HG02943 (cell line): Measurements from ENCODE around the gene GJA5.
"Not testable (repeated sequence)": the region's sequence is repeated elsewhere in the genome, so short reads cannot be mapped to it uniquely, and the experiment has no call there.

Source experiments
- ATAC-seq: cut with Tn5 transposase; IDR thresholded peaks from one replicate; pipeline ENCODE4 v1.9.1; 2021; ENCODE audit warnings: mild to moderate bottlenecking, low read depth, moderate library complexity; ENCODE audit not compliant: unreplicated experiment

The GJA5 gene

DNA sequence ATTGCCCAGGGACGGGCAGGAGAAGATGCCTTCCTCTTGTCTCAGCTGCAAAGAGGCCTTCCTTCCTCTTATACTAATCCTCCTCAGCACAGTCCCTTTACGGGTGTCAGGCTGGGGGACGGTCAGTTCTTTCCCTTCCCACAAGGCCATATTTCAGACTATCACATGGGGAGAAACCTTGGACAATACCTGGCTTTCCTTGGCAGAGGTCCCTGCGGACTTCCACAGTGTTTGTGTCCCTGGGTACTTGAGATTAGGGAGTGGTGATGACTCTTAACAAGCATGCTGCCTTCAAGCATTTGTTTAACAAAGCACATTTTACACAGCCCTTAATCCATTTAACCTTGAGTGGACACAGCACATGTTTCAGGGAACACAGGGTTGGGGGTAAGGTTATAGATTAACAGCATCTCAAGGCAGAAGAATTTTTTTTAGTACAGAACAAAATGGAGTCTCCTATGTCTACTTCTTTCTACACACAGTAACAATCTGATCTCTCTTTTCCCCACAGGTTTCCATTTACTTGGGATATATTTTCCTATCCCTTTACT is 26.0 kb downstream of the GJA5 start:
- not testable (repeated sequence) for ATAC-seq

DNA sequence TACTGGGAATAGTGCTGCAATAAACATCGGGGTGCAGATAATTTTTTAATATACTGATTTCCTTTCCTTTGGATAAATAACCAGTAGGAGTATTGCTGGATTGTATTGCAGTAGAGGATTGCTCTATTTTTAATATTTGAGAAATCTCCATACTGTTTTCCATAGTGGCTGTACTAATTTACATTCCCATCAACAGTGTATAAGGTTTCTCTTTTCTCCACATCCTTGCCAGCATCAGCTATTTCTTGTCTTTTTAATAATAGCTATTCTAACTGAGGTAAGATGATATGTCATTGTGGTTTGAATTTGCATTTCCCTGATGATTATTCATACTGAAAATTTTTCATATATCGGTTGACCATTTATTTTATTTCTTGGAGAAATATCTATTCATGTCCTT is 31.1 kb downstream of the GJA5 start:
- ATAC-seq = no peak

DNA sequence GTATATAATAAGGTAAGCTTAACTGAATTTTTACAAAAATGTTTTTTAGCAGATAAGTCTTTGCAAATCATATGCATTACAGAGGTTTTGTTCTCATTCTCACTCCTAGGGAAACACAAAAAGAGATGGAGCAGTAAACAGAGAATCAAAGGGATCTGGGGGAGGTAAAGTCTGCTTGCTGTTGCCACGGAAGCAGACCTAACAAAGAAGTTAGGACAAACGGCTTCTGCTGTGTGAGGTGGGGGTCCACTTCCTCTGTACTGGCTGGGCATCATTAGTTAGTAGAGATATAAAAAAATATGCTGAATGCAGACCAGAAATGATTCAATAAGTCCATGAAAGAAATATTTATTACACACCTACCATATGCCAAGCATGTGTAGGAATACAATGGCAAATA is 34.2 kb downstream of the GJA5 start:
- ATAC-seq = no peak

DNA sequence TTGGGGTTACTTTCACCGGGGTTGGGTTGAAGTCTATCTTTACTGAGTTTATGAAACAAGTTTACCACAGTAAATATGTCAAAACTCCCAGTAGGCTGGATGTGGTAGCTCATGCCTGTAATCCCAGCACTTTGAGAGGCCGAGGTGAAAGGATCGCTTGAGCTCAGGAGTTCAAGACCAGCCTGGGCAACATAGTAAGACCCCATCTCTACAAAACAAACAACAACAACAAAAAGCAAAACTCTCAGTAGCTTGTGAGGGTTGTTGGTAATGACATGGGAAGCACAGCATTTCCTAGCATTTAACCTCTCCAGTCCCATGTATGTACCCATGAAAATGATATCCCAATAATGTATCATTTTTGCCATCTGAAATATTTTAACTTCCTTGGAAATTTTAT is 34.7 kb downstream of the GJA5 start:
- no peak for ATAC-seq

DNA sequence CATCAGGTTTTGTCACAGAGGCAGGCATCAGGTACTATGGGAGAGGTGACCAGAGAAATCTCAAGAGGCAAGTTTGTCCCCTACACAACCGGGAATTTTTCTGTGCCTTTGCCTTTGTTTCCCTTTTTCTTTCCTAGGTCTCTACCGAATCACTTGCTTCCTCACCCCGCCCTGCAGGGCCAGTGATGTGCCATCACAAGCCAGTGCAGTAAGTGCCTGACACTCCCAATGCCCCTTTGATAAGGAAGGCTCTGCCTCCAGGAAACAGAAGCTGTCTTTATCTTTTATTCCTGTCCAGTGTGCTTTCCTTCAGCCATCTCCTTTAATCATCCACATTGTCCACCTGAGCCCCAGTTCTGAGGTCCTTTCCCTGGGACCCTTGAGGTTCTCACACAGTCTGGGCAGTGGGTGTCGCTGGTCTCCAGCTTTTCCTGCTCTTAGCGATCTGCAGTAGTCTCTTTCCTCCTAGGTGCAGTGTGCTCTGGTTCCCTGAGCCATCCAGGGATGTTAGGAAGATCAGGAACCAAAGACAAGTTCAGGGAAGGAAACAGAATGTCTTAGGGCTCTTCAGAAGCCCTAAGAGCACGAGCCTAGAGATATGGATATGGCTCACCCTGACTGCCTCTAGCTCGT is 36.6 kb downstream of the GJA5 start:
- ATAC-seq = no peak

DNA sequence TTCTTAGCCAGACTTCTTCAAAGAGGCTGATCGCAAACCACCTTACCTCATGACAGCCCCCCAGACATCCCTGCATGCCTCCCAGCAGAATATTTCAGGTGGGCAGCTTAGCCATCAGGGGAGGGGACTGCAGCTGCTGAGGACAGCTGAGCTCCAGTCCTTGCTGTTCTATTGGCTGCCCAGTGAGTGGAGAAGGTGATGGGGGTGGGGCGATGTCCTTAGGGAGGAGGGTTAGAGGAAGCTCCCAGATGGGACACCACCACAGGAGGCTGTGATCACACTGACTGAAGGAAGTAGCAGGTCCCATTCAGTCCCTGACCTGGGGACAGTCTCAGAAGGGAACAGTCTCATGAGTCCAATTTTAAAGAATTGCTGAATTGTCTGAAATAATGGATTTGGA is 38.3 kb downstream of the GJA5 start:
- no peak for ATAC-seq

DNA sequence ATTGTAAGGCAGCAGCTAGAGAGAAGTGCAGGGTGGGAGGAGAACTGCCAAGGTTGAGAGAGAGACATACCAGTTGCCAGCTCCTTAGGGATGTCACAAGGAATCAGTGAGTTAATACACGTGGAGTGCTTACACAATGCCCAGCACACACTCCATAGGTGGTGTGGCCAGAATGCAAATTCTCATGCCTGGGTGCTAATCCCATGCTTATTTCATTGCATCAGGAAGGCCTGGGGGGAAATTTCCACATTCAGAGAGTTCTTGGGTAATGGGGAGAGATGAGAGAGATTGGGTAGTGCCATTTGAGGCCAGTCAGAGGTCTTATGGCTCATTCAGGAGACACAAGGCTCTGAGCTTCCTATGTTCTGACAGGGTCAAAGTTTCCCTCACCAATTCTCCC is 38.7 kb downstream of the GJA5 start:
- ATAC-seq = no peak

DNA sequence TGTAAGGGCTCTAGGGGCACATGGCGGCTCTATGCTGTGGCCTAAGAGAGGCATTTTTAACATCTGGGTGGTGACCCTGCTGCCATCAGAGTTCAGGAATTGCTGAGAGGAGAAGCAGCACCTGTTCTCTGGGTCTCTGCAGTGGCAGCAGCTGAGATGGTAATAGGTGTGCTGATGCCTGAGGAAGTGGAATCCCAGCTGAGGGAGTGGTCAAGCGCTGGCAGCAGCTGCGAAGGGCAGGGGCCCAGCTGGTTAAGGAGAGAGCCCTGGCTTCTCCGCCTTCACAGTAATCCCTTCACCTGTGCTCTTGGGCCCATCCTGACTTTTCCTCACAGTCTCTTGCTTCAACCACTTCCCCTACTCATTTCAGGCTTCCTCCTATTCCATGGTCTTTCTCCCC is 39.8 kb downstream of the GJA5 start:
- no peak for ATAC-seq

DNA sequence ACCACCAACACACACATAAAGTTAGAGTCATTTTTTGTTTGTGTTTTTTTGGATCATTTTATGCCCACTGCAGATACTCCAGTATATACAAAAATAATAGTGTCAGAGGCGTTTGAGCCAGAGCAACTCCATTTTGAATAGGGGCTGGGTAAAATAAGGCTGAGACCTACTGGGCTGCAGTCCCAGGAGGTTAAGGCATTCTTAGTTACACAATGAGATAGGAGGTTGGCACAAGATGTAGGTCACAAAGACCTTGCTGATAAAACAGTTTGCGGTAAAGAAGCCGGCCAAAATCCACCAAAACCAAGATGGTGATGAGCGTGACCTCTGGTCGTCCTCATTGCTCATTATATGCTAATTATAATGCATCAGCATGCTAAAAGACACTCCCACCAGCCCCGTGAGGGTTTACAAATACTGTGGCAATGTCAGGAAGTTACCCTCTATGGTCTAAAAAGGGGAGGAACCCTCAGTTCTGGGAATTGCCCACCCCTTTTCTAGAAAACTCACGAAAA is 40.6 kb downstream of the GJA5 start:
- no peak for ATAC-seq

DNA sequence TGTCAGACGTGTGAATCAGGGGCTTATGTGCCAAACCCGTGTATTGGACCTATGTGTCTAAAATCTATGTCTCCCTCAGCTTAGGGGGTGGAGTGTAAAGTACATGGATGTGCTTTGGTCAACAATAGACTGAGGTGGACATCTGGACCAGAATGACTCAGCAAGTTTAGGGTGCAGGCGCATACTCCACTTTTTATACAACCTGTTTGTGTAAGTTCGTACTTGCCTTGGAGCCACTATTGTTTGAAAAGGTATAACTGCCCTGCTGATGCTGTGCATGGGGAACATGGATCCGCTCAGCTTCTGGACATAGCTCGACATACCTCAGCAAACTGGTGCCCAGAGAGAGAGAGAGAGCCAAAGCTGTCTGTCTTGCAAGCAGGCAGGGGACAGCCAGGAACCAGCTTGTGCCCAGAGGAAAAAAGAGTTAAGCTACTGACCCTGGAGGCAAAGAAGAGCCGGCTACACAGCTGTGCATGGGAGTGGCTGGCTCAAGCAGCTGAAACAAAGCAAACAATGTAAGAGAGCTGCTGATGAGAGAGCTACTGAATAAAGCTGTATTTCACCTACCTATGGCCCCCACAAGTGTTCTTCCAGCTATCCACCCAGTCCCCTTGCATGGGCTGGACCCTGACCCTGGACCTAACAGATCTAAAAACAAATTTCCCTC is 41.2 kb downstream of the GJA5 start:
- no peak for ATAC-seq

DNA sequence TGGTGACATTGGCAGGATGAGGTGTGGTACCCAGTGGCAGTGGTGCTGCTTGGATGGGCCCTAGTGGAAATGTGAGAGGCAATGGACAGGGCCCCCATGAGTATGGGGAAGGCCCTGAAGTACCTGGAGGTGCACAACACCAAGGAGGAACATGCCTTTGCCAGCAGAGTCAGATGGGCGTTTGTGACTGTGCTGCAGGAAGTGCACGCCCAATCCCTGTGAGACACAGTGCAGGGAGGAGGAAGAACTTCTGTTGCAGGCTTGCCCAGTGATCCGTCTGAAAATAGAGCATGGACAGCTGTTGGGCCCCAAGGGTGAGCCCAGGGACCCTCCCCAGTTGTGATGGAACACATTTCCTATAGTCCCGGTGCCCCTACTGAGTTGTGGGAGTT is 42.7 kb downstream of the GJA5 start:
- ATAC-seq = no peak

DNA sequence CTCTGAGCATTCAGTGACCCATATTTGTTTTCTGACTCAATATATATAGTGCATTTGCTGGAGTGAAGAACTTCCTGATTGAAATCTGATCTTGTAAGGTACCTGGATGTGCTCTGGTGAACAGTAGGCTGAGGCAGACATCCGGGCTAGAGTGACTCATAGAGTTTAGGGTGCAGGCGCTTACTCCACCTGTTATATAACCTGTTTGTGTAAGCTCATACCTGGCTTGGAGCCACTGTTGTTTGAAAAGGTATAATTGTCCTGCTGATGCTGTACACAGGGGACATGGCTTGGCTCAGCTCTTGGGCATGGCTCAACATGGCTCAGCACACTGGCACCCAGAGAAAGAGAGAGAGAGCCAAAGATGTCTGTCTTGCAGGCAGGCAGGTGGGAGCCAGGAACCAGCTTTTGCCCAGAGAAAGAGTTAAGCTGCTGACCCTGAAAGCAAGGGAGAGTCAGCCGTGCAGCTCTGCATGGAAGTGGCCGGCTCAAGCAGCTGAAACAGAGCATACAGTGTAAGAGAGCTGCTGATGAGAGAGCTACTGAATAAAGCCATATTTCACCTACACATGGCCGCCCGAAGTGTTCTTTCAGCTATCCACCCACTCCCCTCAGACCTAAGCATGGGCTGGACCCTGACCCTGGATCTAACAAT is 43.2 kb downstream of the GJA5 start:
- ATAC-seq = no peak

DNA sequence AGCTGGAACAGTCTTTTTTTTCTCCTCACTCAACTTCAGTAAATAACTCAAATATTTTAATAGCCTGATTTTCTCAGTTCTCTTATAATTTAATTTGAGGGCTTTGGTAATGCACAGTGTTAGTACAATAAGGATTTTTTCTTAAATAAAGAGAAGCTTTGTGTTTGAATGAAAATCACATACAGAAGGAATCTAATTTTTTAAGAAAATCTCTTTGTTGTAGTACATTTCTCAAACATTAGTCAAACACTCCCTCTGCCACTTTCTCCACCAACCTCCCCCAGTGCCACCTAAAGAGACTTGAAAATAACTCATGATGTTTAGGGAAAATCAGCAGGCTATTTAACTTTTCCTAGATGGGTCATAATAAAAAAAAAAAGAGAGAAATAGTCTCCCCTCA is 47.8 kb downstream of the GJA5 start:
- ATAC-seq = no peak
